IMR-90 (cell line): Measurements from ENCODE around the gene C11orf71. TPM values are rescaled to one million over a fixed set of nuclear protein-coding genes. Genes with fewer than 3 reads are reported as not detected.
A peak's percentile ranks its signal among the peaks of the same experiment; 100 is the strongest.

Experiments
- ATAC-seq: fragments of 200-7000 bp; cut with Tn5 transposase; 2 replicates; pipeline ENCODE4 v1.9.1; 2020; ENCODE audit warnings: low read depth, mild to moderate bottlenecking, moderate library complexity
- BruUV-seq: library from RNA; stranded (reverse); fragments of 400-500 nt; replicated peaks from 2 replicates; lab custom pipeline; 2021; lab: Mats Ljungman, UMichigan
- CTCF ChIA-PET: fragments of 300-600 bp; formaldehyde crosslinking; extraction: SDS; loops from one replicate; lab custom pipeline; 2021; ENCODE audit warnings: antibody characterized with exemption; lab: Yijun Ruan, JAX
- POLR2A ChIA-PET: fragments of 300-600 bp; sonication (Branson Sonifier 250); formaldehyde crosslinking; loops from one replicate; lab custom pipeline; 2022; ENCODE audit warnings: antibody characterized with exemption; ENCODE audit not compliant: unreplicated experiment; lab: Charles Lee
- DNase-seq: peaks from one replicate; pipeline ENCODE4 v3.0.0; 2013
- H2AFZ ChIP-seq: replicated peaks from 2 replicates; pipeline ENCODE3; 2013; ENCODE audit warnings: low read length, mild to moderate bottlenecking; ENCODE audit not compliant: poor library complexity
- H2AK5ac ChIP-seq: 2 replicates; pipeline ENCODE4 v1.6.1; 2013; ENCODE audit warnings: low read depth, low read length, inconsistent platforms
- H2AK9ac ChIP-seq: replicated peaks from 2 replicates; pipeline ENCODE3; 2013; ENCODE audit warnings: mild to moderate bottlenecking, low read depth, low read length, moderate library complexity; ENCODE audit not compliant: poor library complexity
- H2BK120ac ChIP-seq: 2 replicates; pipeline ENCODE4 v1.6.1; 2013; ENCODE audit warnings: low read depth, low read length, inconsistent platforms
- H2BK15ac ChIP-seq: 3 replicates; pipeline ENCODE4 v1.6.1; 2013; ENCODE audit warnings: low read depth, low read length, inconsistent platforms
- H2BK20ac ChIP-seq: 2 replicates; pipeline ENCODE4 v1.6.1; 2013; ENCODE audit warnings: low read depth, mild to moderate bottlenecking, inconsistent platforms, low read length, moderate library complexity
- H2BK5ac ChIP-seq: 2 replicates; pipeline ENCODE4 v1.6.1; 2013; ENCODE audit warnings: mild to moderate bottlenecking, low read depth, low read length, inconsistent platforms; ENCODE audit not compliant: poor library complexity, severe bottlenecking
- H3K14ac ChIP-seq: replicated peaks from 2 replicates; pipeline ENCODE4 v1.6.1; 2013; ENCODE audit warnings: low read depth, low read length, inconsistent platforms
- H3K18ac ChIP-seq: 2 replicates; pipeline ENCODE4 v1.6.1; 2013; ENCODE audit warnings: low read depth, low read length, control low read depth
- H3K23ac ChIP-seq: 2 replicates; pipeline ENCODE4 v1.6.1; 2013; ENCODE audit warnings: low read depth, low read length, inconsistent platforms
- H3K27ac ChIP-seq: 2 replicates; pipeline ENCODE4 v1.5.1; 2013; ENCODE audit warnings: mild to moderate bottlenecking, control low read depth, low read length; ENCODE audit not compliant: insufficient read depth
- H3K27me3 ChIP-seq: 2 replicates; pipeline ENCODE4 v1.6.1; 2013; ENCODE audit warnings: low read length; ENCODE audit not compliant: control insufficient read depth, insufficient read depth
- H3K36me3 ChIP-seq: 2 replicates; pipeline ENCODE4 v1.6.1; 2013; ENCODE audit warnings: low read length, mixed read lengths; ENCODE audit not compliant: control insufficient read depth, insufficient read depth
- H3K4ac ChIP-seq: 2 replicates; pipeline ENCODE4 v1.6.1; 2013; ENCODE audit warnings: low read depth, low read length, inconsistent platforms
- H3K4me1 ChIP-seq: 2 replicates; pipeline ENCODE4 v1.6.1; 2013; ENCODE audit warnings: low read length, mixed read lengths; ENCODE audit not compliant: control insufficient read depth, insufficient read depth
- H3K4me2 ChIP-seq: 2 replicates; pipeline ENCODE4 v1.6.1; 2013; ENCODE audit warnings: low read depth, mild to moderate bottlenecking, control low read depth, low read length, moderate library complexity
- H3K4me3 ChIP-seq: 2 replicates; pipeline ENCODE4 v1.5.1; 2013; ENCODE audit warnings: low read depth, mild to moderate bottlenecking, control low read depth, low read length, moderate library complexity; ENCODE audit not compliant: insufficient read depth
- H3K56ac ChIP-seq: 2 replicates; pipeline ENCODE4 v1.6.1; 2013; ENCODE audit warnings: low read length, inconsistent platforms; ENCODE audit not compliant: insufficient read depth; ENCODE audit errors: extremely low read depth
- H3K79me1 ChIP-seq, 2 experiments: 2 replicates each; pipeline ENCODE4 v1.6.1; 2013; ENCODE audit warnings: low read length in 2 of 2, inconsistent platforms in 1 of 2, low read depth in 1 of 2
- H3K9ac ChIP-seq: 2 replicates; pipeline ENCODE4 v1.6.1; 2013; ENCODE audit warnings: low read depth, low read length, control low read depth
- H3K9me1 ChIP-seq: 2 replicates; pipeline ENCODE4 v1.6.1; 2013; ENCODE audit warnings: low read length, inconsistent platforms; ENCODE audit not compliant: insufficient read depth
- H3K9me3 ChIP-seq: 2 replicates; pipeline ENCODE4 v1.6.1; 2013; ENCODE audit warnings: low read length; ENCODE audit not compliant: control insufficient read depth, insufficient read depth
- H4K20me1 ChIP-seq: 2 replicates; pipeline ENCODE4 v1.6.1; 2013; ENCODE audit warnings: low read length, inconsistent platforms; ENCODE audit not compliant: insufficient read depth
- H4K5ac ChIP-seq: 2 replicates; pipeline ENCODE4 v1.6.1; 2013; ENCODE audit warnings: mild to moderate bottlenecking, low read depth, low read length, control low read depth
- H4K8ac ChIP-seq, 2 experiments: 2 replicates each; pipeline ENCODE4 v1.6.1; 2013; ENCODE audit warnings: low read depth in 2 of 2, low read length in 2 of 2, control low read depth in 1 of 2, inconsistent platforms in 1 of 2
- H4K91ac ChIP-seq: 2 replicates; pipeline ENCODE4 v1.6.1; 2013; ENCODE audit warnings: low read depth, low read length, inconsistent platforms; ENCODE audit not compliant: insufficient read depth
- CEBPB ChIP-seq: IDR thresholded peaks from 2 replicates; pipeline ENCODE4 v1.6.1; 2012; ENCODE audit warnings: low read depth, low read length, improper control_type of control experiment
- SMC3 ChIP-seq: fragments of 150-350 bp; IDR thresholded peaks from 2 replicates; pipeline ENCODE4 v1.6.1; 2016; ENCODE audit warnings: low read depth, mild to moderate bottlenecking, antibody characterized with exemption, low read length, moderate library complexity
- WGBS, 2 experiments: methylation state at CpG; one replicate each; pipeline versions ENCODE4 v1.1.5 to v1.1.7; 2013; ENCODE audit warnings: missing lambda C conversion rate in 2 of 2; ENCODE audit not compliant: insufficient read length in 1 of 2; ENCODE audit errors: extremely low coverage in 2 of 2; 5-methylcytosine and 5-hydroxymethylcytosine counted together
- dilution Hi-C: fragments of 300-500 bp; cut with HindIII; formaldehyde crosslinking; loops from one replicate; pipeline ENCODE4 v1.14.3; 2018; ENCODE audit warnings: low sequenced_read_pairs; ENCODE audit not compliant: unreplicated experiment
- in situ Hi-C: fragments of 300-500 bp; cut with MboI; formaldehyde crosslinking; loops from 3 replicates; pipeline ENCODE4 v1.14.3; 2019; ENCODE audit warnings: low sequenced_read_pairs, inconsistent platforms, mixed read lengths
- intact Hi-C: fragments of 100-400 bp; cut with micrococcal nuclease; formaldehyde crosslinking; loops from 2 replicates; pipeline ENCODE4 v1.10.0; 2022
- polyA plus RNA-seq, 3 experiments: library from polyadenylated mRNA; depleted of rRNA; stranded (reverse); fragments of >200 nt; gene quantifications; 2 replicates each; pipeline ENCODE4 v1.2.3, GENCODE V29; 2012; ENCODE audit warnings: low replicate concordance in 1 of 3
- total RNA-seq: library from RNA; depleted of rRNA; stranded (reverse); fragments of >200 nt; gene quantifications from 2 replicates; pipeline ENCODE4 v1.2.3, GENCODE V29; 2012

C11orf71 gene
- total and polyA plus RNA-seq, 2 of the 4 experiments (the other 2 are of a cell fraction), result 2.3 to 3.7 TPM

DNA sequence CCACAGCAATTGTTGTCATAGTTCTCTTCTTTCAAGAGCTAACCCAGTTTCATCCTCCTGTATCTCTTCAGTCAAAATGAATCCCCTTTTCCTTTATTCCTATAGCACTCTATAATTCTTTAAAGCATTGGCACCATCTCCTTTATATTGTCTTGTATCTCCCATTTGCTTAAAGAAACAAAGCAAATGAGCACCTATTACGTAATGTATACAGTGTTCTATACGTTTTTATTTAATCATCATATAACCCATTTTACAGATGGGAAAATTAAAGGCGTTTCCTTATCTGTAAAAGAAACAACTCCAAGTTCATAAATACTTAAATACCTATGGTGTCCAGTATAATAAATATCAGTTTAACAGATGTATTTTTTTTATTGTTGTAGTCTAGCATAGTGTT lies 32.6 kb upstream of the C11orf71 start:
- Histone ChIP-seq H3K4me3 (no peak overlapping the region), H2BK15ac (no peak overlapping the region), H3K36me3 (no peaks in the 10 kb centered on the region), H3K18ac (no peak overlapping the region), H3K4me1 (no peaks in the 10 kb centered on the region), H4K91ac (no peak overlapping the region), H4K5ac (no peak overlapping the region), H3K27me3 (no peaks in the 10 kb centered on the region), H2BK5ac (no peak overlapping the region), H3K14ac (no peak overlapping the region), H2AK5ac (no peak overlapping the region), H3K4me2 (no peak overlapping the region), H3K9ac (no peak overlapping the region), H3K56ac (no peak overlapping the region), H2AFZ (no peak overlapping the region), H4K8ac (no peak overlapping the region), H2BK120ac (no peak overlapping the region), H2AK9ac (no peak overlapping the region), H3K27ac (no peak overlapping the region), H2BK20ac (no peak overlapping the region), H3K9me1 (no peaks in the 10 kb centered on the region), H3K23ac (no peak overlapping the region), H3K79me1 (no peaks in the 10 kb centered on the region), H3K9me3 (no peaks in the 10 kb centered on the region), H4K20me1 (no peaks in the 10 kb centered on the region), H3K4ac (no peak overlapping the region)
- ChIA-PET CTCF (no interaction called here), POLR2A (no interaction called here)
- intact Hi-C loops (no loop called here), in situ Hi-C loops (no loop called here), dilution Hi-C loops (no loop called here)
- no TSS peak for BruUV-seq
- ATAC-seq (no peak), DNase-seq (no peak)
- peak; percentile 66 for TF ChIP-seq CEBPB
- no peak for TF ChIP-seq SMC3
- no CpG with 5 or more reads among the region's 3 CpGs for WGBS, 2 experiments
